Measurements from ENCODE around the gene KLHL29. TPM values are rescaled to one million over a fixed set of nuclear protein-coding genes. Genes with fewer than 3 reads are reported as not detected.

The KLHL29 gene
- total RNA-seq, 1 experiment from 2014 or later, result 7.7 TPM

GRCh38 chr2:23711979-23712755 lies 327.2 kb downstream of the KLHL29 start:
- Histone ChIP-seq H3K27ac (ENCODE audit: low read length) (no peak overlapping the region), H3K9me3 (ENCODE audit: control insufficient read depth, insufficient read depth, low read depth, low read length) (no peaks in the 10 kb centered on the region), H3K27me3 (ENCODE audit: control insufficient read depth, insufficient read depth, low read length) (no peaks in the 10 kb centered on the region), H3K36me3 (ENCODE audit: control insufficient read depth, insufficient read depth, low read length) (no peaks in the 10 kb centered on the region), H3K4me1 (ENCODE audit: control insufficient read depth, insufficient read depth, low read length) (no peaks in the 10 kb centered on the region), H3K4me3 (ENCODE audit: low read depth in 2 of 2, low read length in 2 of 2) (no peak overlapping the region)
- BruUV-seq (replicated peaks), result no TSS peak
- POLR2A ChIA-PET, result no interaction called here
- ATAC-seq, result no peak
- CTCF ChIA-PET, result no interaction called here
- DNase-seq (ENCODE audit: low read depth, low spot score), result no peak
- intact Hi-C loops (cut with micrococcal nuclease; ENCODE audit: unreplicated experiment), result no loop called here
- in situ Hi-C loops (cut with HindIII; ENCODE audit: low pct_unique_long_range_greater_than_20kb, low sequenced_read_pairs), result no loop called here
- TF ChIP-seq POLR2AphosphoS5 (IDR thresholded peaks at IDR 0.05; ENCODE audit: low read depth, low read length) (no peak), REST (IDR thresholded peaks at IDR 0.05; ENCODE audit: insufficient read depth in 1 of 2, low read depth in 2 of 2, low read length in 1 of 2) (no peak), TCF7L2 (IDR thresholded peaks at IDR 0.05; ENCODE audit: low read depth, low read length) (no peak), CTCF (IDR thresholded peaks at IDR 0.05) (no peak), SIN3A (IDR thresholded peaks at IDR 0.05; ENCODE audit: borderline replicate concordance, insufficient read depth, low read depth, low read length) (no peak)

- Histone ChIP-seq H3K9me3 (ENCODE audit: control insufficient read depth, insufficient read depth, low read depth, low read length) (no peaks in the 10 kb centered on the region), H3K27ac (ENCODE audit: low read length) (no peak overlapping the region), H3K4me1 (ENCODE audit: control insufficient read depth, insufficient read depth, low read length) (no peaks in the 10 kb centered on the region), H3K4me3 (ENCODE audit: low read depth in 2 of 2, low read length in 2 of 2) (no peak overlapping the region), H3K36me3 (ENCODE audit: control insufficient read depth, insufficient read depth, low read length) (no peaks in the 10 kb centered on the region), H3K27me3 (ENCODE audit: control insufficient read depth, insufficient read depth, low read length) (no peaks in the 10 kb centered on the region)
- in situ Hi-C loops (cut with HindIII; ENCODE audit: low pct_unique_long_range_greater_than_20kb, low sequenced_read_pairs) (no loop called here), intact Hi-C loops (cut with micrococcal nuclease; ENCODE audit: unreplicated experiment) (no loop called here)
- no peak for DNase-seq (ENCODE audit: low read depth, low spot score)
- TF ChIP-seq REST (IDR thresholded peaks at IDR 0.05; ENCODE audit: insufficient read depth in 1 of 2, low read depth in 2 of 2, low read length in 1 of 2) (no peak), POLR2AphosphoS5 (IDR thresholded peaks at IDR 0.05; ENCODE audit: low read depth, low read length) (no peak), CTCF (IDR thresholded peaks at IDR 0.05) (no peak), SIN3A (IDR thresholded peaks at IDR 0.05; ENCODE audit: borderline replicate concordance, insufficient read depth, low read depth, low read length) (no peak), TCF7L2 (IDR thresholded peaks at IDR 0.05; ENCODE audit: low read depth, low read length) (no peak)
- no peak for ATAC-seq
- ChIA-PET POLR2A (no interaction called here), CTCF (no interaction called here)
- BruUV-seq (replicated peaks), result TSS peak; percentile 58
These were observed 327.8 kb downstream of the KLHL29 start for GRCh38 chr2:23712756-23713151.

Data from Panc1 (cell line).